ENCODE measurements around the gene TRIM69. TPM values are rescaled to one million over a fixed set of nuclear protein-coding genes. Genes with fewer than 3 reads are reported as not detected.

Gene TRIM69
- total RNA-seq, 1 donor from 2014 or later: 37.2 TPM

- Histone ChIP-seq H3K4me2 (ENCODE audit: low read length) (no peak overlapping the region), H2AFZ (ENCODE audit: low read depth, low read length) (no peak overlapping the region), H3K9ac (ENCODE audit: low read length) (no peak overlapping the region), H3K4me3 (ENCODE audit: insufficient read depth, low read depth, low read length) (no peak overlapping the region), H3K36me3 (ENCODE audit: insufficient read depth, low read length) (no peaks in the 10 kb centered on the region), H3K27ac (ENCODE audit: low read depth, low read length) (no peak overlapping the region), H3K4me1 (ENCODE audit: insufficient read depth, low read length) (no peaks in the 10 kb centered on the region), H3K9me3 (ENCODE audit: insufficient read depth, low read depth, low read length) (no peaks in the 10 kb centered on the region), H3K27me3 (ENCODE audit: insufficient read depth, low read length) (peaks cover 21% of the 10 kb centered on the region), H3K79me2 (ENCODE audit: insufficient read depth, low read length) (no peaks in the 10 kb centered on the region), H4K20me1 (ENCODE audit: insufficient read depth, low read length) (no peaks in the 10 kb centered on the region)
- H3K4me3 Mint-ChIP-seq (ENCODE audit: unreplicated experiment): no peak overlapping the region
- H3K36me3 Mint-ChIP-seq (ENCODE audit: low read depth, unreplicated experiment): no peaks in the 10 kb centered on the region
- DNase-seq (ENCODE audit: low read depth) (no peak), FAIRE-seq (no peak)
- no peak for TF ChIP-seq CTCF (IDR thresholded peaks at IDR 0.05; ENCODE audit: insufficient read depth, low read depth, low read length)
- peaks cover 1% of the 10 kb centered on the region for H3K27me3 Mint-ChIP-seq (ENCODE audit: low read depth, unreplicated experiment)
- no peaks in the 10 kb centered on the region for H3K4me1 Mint-ChIP-seq (ENCODE audit: low read depth, unreplicated experiment)
- H3K27ac Mint-ChIP-seq (ENCODE audit: unreplicated experiment): no peak overlapping the region
- peaks cover 2% of the 10 kb centered on the region for H3K9me3 Mint-ChIP-seq (ENCODE audit: unreplicated experiment)
Observed at GRCh38 chr15:44692659-44693058, 43.7 kb upstream of the TRIM69 start.

- H3K36me3 Mint-ChIP-seq (ENCODE audit: low read depth, unreplicated experiment): no peaks in the 10 kb centered on the region
- H3K4me2 ChIP-seq (ENCODE audit: low read length): no peak overlapping the region
- no peaks in the 10 kb centered on the region for H3K9me3 Mint-ChIP-seq (ENCODE audit: unreplicated experiment)
- peaks cover 26% of the 10 kb centered on the region for H3K27me3 ChIP-seq (ENCODE audit: insufficient read depth, low read length)
- TF ChIP-seq CTCF (IDR thresholded peaks at IDR 0.05; ENCODE audit: insufficient read depth, low read depth, low read length) (no peak), EZH2 (IDR thresholded peaks at IDR 0.05; ENCODE audit: insufficient read depth, low read length) (no peak)
- H3K27me3 Mint-ChIP-seq (ENCODE audit: low read depth, unreplicated experiment): no peaks in the 10 kb centered on the region
- H3K36me3 ChIP-seq (ENCODE audit: insufficient read depth, low read length): no peaks in the 10 kb centered on the region
- H3K4me1 Mint-ChIP-seq (ENCODE audit: low read depth, unreplicated experiment): no peaks in the 10 kb centered on the region
- H3K9me3 ChIP-seq (ENCODE audit: insufficient read depth, low read depth, low read length): no peaks in the 10 kb centered on the region
- H3K27ac Mint-ChIP-seq (ENCODE audit: unreplicated experiment): no peak overlapping the region
- H2AFZ ChIP-seq (ENCODE audit: low read depth, low read length): no peak overlapping the region
- no peak overlapping the region for H3K9ac ChIP-seq (ENCODE audit: low read length)
- H3K4me3 ChIP-seq (ENCODE audit: insufficient read depth, low read depth, low read length): no peak overlapping the region
- DNase-seq (ENCODE audit: low read depth) (no peak), FAIRE-seq (no peak)
- H4K20me1 ChIP-seq (ENCODE audit: insufficient read depth, low read length): no peaks in the 10 kb centered on the region
- no peaks in the 10 kb centered on the region for H3K4me1 ChIP-seq (ENCODE audit: insufficient read depth, low read length)
- H3K4me3 Mint-ChIP-seq (ENCODE audit: unreplicated experiment): no peak overlapping the region
- no peak overlapping the region for H3K27ac ChIP-seq (ENCODE audit: low read depth, low read length)
- H3K79me2 ChIP-seq (ENCODE audit: insufficient read depth, low read length): no peaks in the 10 kb centered on the region
Observed at GRCh38 chr15:44694416-44694815, 41.9 kb upstream of the TRIM69 start.

- FAIRE-seq (no peak), DNase-seq (ENCODE audit: low read depth) (no peak)
- Mint-ChIP-seq H3K27me3 (ENCODE audit: low read depth, unreplicated experiment) (peaks cover 2% of the 10 kb centered on the region), H3K27ac (ENCODE audit: unreplicated experiment) (no peak overlapping the region), H3K9me3 (ENCODE audit: unreplicated experiment) (peaks cover 3% of the 10 kb centered on the region), H3K36me3 (ENCODE audit: low read depth, unreplicated experiment) (no peaks in the 10 kb centered on the region), H3K4me3 (ENCODE audit: unreplicated experiment) (no peak overlapping the region), H3K4me1 (ENCODE audit: low read depth, unreplicated experiment) (no peaks in the 10 kb centered on the region)
- Histone ChIP-seq H3K27ac (ENCODE audit: low read depth, low read length) (no peak overlapping the region), H3K36me3 (ENCODE audit: insufficient read depth, low read length) (no peaks in the 10 kb centered on the region), H4K20me1 (ENCODE audit: insufficient read depth, low read length) (no peaks in the 10 kb centered on the region), H3K9ac (ENCODE audit: low read length) (no peak overlapping the region), H3K9me3 (ENCODE audit: insufficient read depth, low read depth, low read length) (no peaks in the 10 kb centered on the region), H3K79me2 (ENCODE audit: insufficient read depth, low read length) (no peaks in the 10 kb centered on the region), H3K4me1 (ENCODE audit: insufficient read depth, low read length) (no peaks in the 10 kb centered on the region), H3K27me3 (ENCODE audit: insufficient read depth, low read length) (peaks cover 26% of the 10 kb centered on the region), H3K4me2 (ENCODE audit: low read length) (no peak overlapping the region), H3K4me3 (ENCODE audit: insufficient read depth, low read depth, low read length) (no peak overlapping the region), H2AFZ (ENCODE audit: low read depth, low read length) (no peak overlapping the region)
- no peak for TF ChIP-seq CTCF (IDR thresholded peaks at IDR 0.05; ENCODE audit: insufficient read depth, low read depth, low read length)
- TF ChIP-seq EZH2 (IDR thresholded peaks at IDR 0.05; ENCODE audit: insufficient read depth, low read length): no peak
Observed at GRCh38 chr15:44695294-44695693, 41.0 kb upstream of the TRIM69 start.

Data from astrocyte (in vitro differentiated cells and primary cell).